GM10266 (cell line): ENCODE data around the gene MGMT.

ENCODE experiments used
- DNase-seq: peaks from one replicate; pipeline ENCODE4 v3.0.0; 2012; ENCODE audit errors: extremely low spot score
- TF ChIP-seq, protein P1 (sequence below): IDR thresholded peaks from 2 replicates; pipeline ENCODE4 v1.5.1; 2012; ENCODE audit warnings: mild to moderate bottlenecking, low read depth; ENCODE audit not compliant: control insufficient read depth, insufficient read depth; ENCODE audit errors: missing control alignments

Gene MGMT

DNA sequence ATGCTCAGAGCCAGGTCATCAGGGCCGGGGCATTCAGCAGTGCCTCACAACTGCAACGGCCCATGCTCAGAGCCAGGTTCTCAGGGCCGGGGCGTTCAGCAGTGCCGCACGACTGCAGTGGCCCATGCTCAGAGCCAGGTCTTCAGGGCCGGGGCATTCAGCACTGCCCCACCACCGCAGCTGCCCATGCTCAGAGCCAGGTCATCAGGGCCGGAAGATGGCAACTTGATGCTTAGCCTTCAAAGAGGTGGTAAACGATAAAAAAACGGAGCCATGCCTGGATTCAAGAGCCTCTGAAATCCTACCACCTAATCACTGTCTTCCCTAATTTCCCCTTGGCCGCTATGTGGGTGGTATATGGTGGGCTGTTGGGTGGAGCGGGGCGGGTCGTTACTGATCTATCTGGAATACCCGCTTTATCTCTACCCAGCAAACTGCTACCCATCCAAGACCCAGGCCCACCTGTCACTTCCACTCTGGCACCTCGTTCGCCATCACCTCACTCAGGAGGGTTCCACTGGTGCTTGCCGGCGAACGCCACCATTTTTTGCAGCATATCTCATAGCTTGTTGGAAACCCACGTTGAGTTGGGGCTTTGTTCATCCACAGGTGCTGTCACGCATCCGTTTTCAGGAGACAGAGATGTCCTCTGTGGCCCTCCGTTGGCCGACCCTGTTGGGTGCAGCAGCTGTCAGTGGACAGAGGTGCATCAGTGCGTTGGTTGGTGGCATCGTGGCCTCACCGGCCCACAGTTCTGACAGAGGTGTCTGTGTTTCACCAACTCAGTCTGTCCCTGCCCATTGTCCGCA lies 275.9 kb downstream of the MGMT start:
- DNase-seq, result no peak
- TF ChIP-seq, protein P1, sequence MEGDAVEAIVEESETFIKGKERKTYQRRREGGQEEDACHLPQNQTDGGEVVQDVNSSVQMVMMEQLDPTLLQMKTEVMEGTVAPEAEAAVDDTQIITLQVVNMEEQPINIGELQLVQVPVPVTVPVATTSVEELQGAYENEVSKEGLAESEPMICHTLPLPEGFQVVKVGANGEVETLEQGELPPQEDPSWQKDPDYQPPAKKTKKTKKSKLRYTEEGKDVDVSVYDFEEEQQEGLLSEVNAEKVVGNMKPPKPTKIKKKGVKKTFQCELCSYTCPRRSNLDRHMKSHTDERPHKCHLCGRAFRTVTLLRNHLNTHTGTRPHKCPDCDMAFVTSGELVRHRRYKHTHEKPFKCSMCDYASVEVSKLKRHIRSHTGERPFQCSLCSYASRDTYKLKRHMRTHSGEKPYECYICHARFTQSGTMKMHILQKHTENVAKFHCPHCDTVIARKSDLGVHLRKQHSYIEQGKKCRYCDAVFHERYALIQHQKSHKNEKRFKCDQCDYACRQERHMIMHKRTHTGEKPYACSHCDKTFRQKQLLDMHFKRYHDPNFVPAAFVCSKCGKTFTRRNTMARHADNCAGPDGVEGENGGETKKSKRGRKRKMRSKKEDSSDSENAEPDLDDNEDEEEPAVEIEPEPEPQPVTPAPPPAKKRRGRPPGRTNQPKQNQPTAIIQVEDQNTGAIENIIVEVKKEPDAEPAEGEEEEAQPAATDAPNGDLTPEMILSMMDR, result no peak

DNA sequence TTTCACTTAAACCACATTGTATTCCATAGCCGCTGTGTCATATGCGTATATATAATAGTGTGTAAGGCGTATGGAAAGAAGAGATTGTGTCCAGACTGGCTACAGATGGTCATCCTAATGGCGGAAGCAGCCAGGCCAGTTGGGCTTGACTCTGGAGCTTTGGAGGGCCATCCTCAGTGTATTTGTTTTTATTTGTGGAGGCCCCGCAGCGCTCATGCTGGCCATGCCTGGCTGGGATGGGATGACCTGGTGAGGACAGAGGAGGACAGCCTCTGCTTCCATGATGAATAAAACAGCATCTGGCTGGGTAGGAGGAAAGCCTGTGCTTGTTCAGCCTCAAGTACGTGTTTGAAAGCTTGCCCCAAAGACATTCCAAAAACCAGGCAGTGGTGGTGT lies 276.7 kb downstream of the MGMT start:
- DNase-seq, result no peak
- TF ChIP-seq, protein P1, result no peak

DNA sequence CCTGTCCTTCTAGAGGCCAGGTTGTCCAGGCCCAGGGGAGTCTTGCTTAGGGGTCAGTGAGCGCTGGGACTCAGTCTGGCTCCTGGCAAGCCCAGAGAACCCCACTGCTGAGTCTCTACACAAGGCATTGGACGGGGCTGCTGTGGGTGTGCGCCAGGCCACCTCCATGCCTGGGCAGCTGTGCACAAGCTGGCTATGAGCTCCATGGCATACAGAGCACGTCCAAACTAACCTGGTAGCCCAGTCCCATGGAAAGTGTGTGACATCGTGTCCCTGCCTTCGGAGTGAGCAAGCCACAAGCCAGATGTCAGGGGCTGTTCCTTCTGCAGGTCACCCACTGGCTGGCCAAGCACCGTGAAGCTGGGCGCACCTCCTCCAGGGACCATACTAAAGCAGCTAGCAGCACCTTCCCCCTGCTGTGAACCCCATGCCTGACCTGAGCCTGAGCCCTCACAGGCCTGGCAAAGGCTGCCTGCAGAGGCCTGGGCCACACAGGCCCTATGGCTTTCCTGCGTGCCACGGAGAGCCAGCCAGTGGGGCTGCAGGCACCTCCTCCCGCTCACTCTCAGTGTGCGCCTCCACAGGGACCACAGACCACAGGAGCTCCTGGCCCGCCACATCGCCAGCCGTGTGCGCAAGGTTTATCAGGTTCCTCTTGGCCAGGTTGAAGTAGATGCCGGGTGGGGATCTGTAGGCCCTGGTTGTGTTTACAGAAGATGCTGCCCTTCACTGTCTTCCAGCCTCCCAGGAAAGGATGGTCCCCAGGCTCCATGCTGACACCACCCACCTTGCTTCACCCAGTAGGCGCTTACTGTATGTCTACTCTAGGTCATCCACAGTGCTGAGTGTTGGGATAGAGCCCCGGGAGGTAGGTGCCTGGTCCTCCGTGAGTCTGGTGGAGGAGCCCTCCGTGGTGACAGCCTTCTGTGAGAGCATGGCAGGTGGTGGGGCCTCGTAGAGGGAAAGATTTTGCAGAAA lies 277.4 kb downstream of the MGMT start:
- TF ChIP-seq, protein P1, result no peak
- no peak for DNase-seq

DNA sequence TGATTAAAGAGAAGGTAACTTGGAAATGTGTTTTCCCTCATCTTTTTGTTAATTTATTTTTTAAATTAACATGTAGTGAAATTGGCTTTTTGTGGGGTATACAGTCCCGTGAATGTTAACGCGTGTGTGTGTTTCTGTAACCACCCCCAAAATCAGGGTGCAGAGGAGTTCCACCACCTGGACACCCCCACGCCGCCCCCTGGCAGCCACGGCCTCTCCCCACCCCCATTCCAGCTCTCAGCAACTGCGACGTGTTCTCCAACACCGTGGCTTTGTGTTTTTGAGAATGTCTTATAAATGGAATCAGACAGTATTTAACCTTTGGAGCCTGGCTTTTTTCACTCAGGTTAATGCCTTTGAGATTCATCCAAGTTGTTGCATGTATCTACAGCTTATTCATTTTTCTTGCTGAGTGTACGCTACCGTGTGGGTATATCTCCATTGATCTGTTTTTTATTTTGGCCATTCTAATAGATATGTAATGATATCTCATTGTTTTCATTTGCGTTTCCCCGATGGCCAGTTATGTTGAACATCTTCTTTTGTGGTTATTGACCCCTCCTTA lies 278.2 kb downstream of the MGMT start:
- DNase-seq, result no peak
- TF ChIP-seq, protein P1, result no peak

DNA sequence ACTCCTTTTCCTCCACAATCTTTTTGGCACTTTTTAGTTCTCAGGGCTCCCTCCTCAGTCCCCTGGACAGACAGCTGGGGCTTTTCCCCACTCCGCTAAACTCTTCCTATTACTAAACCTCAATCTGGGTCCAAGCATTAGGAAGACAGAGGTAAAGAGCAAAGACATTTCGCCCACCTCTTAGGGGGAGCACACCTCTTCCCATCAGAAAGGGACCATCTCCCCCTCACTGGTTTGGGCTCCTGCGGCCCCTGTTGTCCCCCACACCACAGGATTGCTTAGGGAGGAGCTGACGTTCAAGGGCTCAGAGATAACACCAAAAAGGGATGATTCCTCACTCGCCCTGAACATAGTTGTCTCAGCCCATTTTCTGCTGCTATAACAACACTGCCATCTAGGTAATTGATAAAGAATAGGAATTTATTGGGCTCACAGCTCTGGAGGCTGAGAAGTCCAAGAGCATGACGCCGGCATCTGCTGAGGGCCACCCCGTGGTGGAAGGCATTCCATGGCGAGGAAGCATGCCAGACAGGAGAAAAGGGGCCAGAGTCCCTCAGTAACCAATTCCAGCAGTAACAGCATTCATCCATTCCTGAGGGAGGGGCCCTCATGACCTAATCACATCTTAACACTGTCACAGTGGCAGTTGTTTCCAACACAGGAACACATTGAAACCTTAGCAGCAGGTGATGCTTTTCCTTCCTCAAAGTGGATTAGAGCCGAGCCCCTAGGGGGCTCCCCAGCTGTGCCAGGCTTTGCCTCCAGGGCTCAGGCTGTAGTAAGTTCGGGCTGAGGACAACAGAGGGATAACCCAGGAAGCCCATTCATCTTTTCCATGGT lies 287.4 kb downstream of the MGMT start:
- TF ChIP-seq, protein P1, result no peak
- DNase-seq, result no peak

DNA sequence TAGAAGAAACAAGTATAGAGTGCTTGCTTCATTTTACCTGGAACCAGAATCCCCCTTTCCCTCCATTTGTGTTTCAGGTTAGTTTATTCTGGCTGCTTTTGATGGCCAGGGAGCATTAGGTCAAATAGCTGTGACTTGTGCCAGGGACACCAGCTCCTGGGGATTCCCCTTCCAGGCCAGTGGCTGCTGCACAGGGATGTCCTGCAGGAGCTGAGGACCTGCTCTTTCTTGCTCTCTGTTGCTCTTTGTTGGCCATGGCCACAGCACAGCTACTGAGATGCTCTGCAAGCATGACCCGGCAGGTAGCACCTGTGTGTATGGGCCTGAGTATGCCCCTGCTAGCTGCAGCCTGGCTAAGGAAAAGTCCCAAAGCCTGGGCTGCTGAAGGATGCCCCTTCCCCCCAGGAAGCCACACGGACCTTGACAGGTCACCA lies 288.1 kb downstream of the MGMT start:
- no peak for DNase-seq
- TF ChIP-seq, protein P1, result no peak
